ENCODE results near the gene PRKAR1B.

The PRKAR1B gene

GRCh38 chr7:510782-511281 lies 216.2 kb downstream of the PRKAR1B start:
- no peak overlapping the region for H3K27ac ChIP-seq
- TF ChIP-seq ZFX (IDR thresholded peaks at IDR 0.05) (no peak), CTCF (conservative IDR thresholded peaks at IDR 0.05) (no peak)

GRCh38 chr7:510131-510481 lies 217.0 kb downstream of the PRKAR1B start:
- no peak overlapping the region for H3K27ac ChIP-seq
- TF ChIP-seq CTCF (conservative IDR thresholded peaks at IDR 0.05) (no peak), ZFX (IDR thresholded peaks at IDR 0.05) (no peak)

GRCh38 chr7:509426-510130 lies 217.5 kb downstream of the PRKAR1B start:
- no peak overlapping the region for H3K27ac ChIP-seq
- TF ChIP-seq ZFX (IDR thresholded peaks at IDR 0.05) (no peak), CTCF (conservative IDR thresholded peaks at IDR 0.05) (no peak)

- TF ChIP-seq ZFX (IDR thresholded peaks at IDR 0.05) = no peak
- TF ChIP-seq CTCF (conservative IDR thresholded peaks at IDR 0.05) = no peak
- H3K27ac ChIP-seq = no peak overlapping the region
These were observed 218.5 kb downstream of the PRKAR1B start for GRCh38 chr7:508461-509170.

GRCh38 chr7:507623-508300 lies 219.3 kb downstream of the PRKAR1B start:
- no peak for TF ChIP-seq ZFX (IDR thresholded peaks at IDR 0.05)
- no peak for TF ChIP-seq CTCF (conservative IDR thresholded peaks at IDR 0.05)
- H3K27ac ChIP-seq = no peak overlapping the region

- H3K27ac ChIP-seq = no peak overlapping the region
- no peak for TF ChIP-seq CTCF (conservative IDR thresholded peaks at IDR 0.05)
- no peak for TF ChIP-seq ZFX (IDR thresholded peaks at IDR 0.05)
These were observed 220.0 kb downstream of the PRKAR1B start for GRCh38 chr7:506921-507622.

Data from C4-2B (cell line).